Measurements from ENCODE around the gene XPNPEP2.
A peak's percentile ranks its signal among the peaks of the same experiment; 100 is the strongest.

XPNPEP2 gene

DNA sequence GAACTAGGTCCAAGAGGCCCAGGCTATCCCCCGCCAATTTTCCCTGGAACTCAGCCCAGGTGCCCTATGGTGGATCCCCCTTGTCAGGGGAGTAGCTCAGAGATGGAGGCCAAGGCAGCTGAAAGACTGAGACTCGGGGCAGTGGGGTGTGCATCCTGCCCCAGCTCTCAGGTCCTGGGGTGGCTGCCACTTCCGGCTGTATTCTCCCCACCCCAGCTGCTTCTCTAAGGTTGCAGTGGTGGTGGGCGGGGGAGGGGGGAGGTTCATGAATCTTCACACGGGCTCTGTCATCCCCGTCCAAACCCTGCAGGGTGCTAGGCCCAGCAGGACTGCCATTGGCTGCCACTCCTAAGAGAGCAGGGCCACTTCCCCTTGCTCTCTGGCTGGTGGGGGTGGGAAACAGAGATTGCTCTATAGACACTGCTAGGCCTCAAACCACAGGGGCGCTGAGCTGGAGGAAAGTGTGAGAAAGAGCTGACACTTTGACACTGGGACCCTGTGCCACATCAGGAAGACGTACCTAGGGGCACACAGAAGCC, 42.4 kb downstream of the XPNPEP2 start:
- peak; percentile 81 for DNase-seq

GRCh38 chrX:129781680-129782495, 43.1 kb downstream of the XPNPEP2 start:
- peak; percentile 59 for DNase-seq

DNA sequence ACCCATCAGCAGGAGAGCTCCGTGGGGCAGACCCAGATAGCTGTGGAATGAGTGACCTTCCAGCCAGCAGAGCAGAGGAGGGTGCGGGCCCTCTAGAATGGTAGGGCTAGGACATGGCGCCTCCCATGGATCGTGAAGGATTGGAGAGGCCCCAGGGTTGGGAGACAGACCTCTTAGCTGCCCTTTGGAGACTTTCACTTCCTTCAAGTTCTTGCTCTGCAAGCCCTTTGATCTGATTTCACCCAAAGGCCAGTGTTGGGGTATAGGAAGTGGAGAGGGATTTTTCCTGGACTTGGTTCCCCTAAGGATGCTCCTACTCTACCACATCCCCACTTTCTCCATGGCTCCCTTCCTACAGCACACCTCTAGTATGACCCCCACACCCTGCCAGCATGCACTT, 43.9 kb downstream of the XPNPEP2 start:
- no peak for DNase-seq

DNA sequence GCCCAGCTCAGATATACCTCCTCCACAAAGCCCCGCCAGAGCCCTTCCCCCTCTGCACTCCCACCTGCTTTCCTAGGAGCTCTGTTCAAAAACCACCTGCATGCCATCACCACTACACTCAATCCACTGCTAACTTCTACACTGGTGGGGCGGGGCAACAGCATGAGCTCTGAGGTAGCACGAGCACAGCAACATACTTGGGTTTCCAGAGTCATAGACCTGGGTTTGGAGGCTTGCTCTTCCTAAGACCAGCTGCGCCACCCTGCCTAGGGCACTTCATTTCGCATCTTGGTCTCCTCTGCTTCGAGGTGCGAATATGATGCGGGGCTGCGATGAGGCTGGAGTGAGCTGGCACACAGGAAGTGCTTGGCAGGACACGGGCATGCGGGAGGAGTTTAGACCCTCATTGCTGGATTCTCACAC, 44.5 kb downstream of the XPNPEP2 start:
- no peak for DNase-seq

DNA sequence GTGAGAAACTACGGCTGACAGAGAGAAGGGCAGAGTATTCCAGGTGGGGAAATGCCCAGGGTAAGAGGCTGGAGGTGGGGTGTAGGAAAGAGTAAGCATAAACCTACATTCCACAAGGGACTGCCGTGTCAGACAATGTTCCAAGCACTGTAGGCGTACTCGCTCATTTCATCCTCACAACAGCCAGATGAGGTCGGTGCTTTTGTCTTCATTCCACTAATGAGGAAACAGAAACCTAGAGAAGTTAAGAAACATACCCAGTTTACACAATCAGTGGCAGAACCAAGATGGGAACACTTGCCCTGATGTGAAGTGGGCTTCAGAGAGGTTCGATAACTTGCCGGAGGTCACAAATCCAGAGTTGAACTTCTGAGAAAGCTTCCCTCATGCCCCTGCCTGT, 45.6 kb downstream of the XPNPEP2 start:
- no peak for DNase-seq

DNA sequence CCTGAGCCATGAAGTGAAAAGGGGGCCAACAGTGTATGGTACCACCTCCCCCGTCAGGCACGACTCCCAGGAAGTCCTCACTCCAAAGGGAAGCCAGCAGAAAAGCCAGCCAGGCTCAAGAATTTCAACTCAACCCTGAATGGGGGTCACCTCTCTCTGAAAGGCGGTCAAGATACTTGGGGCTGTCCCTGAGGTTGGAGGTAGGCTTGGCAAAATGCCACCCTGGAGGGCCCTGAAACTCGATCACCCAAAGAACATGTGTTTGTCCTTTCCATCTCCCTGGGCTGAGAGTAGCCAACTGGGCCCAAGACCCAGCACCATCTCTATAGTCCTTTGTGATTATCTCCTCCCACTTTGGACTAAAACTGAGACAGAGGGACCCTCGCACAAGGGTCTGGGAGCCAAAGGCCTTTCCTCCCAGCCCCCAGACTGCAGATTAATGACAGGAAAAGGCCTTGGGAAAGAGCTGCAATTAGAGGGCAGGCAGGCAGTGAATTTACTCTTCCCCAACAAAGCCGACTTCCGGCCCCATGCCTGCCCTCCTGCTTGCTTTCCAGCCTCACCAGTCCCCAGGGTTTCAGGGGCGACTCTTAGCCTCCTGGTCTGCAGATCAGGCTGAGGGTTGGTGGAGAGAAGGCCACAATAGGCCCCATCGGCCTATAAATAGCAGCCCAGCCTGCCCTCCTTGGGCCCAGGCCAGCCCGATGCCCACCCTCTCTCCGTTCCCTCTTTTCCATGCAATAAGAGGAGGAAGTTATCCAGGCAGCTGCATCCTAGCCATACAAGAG, 46.6 kb downstream of the XPNPEP2 start:
- no peak for DNase-seq

DNA sequence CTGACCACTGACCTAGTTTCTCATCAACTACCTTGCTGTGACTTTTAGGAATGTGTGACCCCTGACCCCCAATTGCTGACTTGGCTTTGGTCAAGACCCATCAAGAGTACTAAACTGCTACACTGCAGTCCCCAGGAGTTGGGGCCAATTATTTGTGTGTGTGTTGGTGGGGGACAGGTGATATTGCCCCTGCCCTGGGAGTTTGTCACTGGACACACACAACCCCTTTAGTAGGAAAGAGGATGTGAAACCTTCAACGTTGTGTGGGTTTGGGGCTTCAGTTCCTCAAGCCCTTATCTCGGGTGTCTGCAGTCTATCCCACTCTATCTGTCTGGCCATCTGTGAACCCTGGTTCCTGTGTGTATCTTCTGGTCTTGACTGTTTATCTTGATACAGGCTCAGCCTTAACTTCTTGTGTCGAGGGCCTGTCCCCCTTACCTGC, 47.5 kb downstream of the XPNPEP2 start:
- no peak for DNase-seq

- no peak for DNase-seq
These were observed 48.7 kb downstream of the XPNPEP2 start for GRCh38 chrX:129787336-129788055.

DNA sequence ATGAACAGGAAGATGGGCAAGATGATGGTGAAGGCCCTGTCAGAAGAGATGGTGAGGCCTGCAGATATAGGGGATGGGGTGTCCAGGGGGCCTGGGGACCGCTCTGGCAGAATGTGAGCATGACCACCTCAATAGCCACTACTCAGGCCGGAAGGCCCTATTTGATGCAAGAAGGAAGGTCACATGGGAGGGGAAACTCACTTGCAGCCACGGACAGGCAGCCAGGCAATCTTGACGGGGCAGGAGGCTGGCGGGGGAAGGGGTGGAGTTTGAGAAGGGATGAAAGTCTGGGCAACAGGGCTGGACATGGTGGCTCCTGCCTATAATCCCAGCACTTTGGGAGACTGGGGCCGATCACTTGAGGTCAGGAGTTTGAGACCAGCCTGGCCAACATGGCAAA, 49.7 kb downstream of the XPNPEP2 start:
- DNase-seq = no peak

DNA sequence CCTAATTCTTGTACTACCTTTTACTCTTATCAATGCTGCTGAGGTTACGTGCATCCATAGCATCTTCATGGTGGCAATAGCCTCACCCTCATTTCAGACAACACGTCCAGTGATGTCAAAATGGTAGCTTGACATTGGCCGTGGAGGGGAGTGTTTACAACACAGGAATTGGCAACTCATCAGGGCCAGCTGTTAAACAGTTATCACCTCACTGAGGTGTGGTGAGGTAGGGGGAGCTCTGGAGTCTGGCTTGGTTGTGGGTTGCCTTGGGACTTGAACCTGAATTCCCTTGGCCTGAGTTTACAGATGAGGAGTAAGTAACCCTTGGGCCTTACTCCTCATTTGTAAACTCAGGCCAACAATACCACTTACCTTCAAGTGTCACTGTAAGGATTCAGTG, 51.4 kb downstream of the XPNPEP2 start:
- no peak for DNase-seq

- no peak for DNase-seq
These were observed 52.0 kb downstream of the XPNPEP2 start for GRCh38 chrX:129790808-129791207.

DNA sequence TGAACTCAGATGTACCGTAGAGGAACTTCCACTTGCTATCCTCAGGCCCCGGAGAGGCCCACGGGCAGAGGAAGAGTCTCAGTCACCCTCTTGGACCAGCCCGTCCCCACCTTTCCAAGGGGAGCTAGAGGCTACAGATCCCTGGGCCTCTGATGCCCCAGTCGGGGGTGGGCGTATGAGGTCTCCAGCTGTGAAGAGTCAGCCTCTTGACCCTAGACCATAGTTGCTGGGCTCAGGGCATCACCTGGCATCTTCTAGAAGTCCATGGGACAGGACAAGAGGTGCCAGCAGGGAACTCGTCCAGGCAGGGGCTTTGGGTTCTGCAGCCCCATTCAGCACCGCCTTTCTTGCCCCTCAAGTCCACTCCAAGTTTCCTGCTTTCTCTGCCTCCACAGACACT, 52.6 kb downstream of the XPNPEP2 start:
- no peak for DNase-seq

- no peak for DNase-seq
These were observed 53.3 kb downstream of the XPNPEP2 start for GRCh38 chrX:129791961-129792570.

DNA sequence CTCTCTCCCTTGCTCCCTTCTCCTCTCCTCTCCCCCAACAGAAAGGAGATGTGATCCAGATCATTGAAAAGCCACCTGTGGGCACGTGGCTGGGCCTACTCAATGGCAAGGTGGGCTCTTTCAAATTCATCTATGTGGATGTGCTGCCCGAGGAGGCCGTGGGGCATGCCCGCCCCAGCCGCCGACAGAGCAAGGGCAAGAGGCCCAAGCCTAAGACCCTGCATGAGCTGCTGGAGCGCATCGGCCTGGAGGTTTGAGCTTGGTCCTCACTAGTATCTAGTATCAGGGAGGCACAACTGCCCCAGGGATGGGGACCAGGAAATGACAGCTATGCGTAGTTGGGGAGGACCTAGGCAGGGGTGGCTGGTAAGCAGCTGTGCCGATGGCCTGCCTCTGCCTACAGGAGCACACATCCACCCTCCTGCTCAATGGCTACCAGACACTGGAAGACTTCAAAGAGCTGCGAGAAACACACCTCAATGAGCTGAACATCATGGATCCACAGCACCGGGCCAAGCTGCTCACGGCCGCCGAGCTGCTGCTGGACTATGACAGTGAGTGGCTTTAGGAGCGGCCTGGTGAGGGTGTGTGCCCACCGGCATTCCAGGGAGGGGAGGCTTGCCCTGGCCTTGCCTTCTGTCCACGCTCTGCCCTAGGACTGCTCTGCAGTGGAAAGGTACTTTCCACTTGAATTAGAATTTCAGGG, 54.0 kb downstream of the XPNPEP2 start:
- DNase-seq = no peak

DNA sequence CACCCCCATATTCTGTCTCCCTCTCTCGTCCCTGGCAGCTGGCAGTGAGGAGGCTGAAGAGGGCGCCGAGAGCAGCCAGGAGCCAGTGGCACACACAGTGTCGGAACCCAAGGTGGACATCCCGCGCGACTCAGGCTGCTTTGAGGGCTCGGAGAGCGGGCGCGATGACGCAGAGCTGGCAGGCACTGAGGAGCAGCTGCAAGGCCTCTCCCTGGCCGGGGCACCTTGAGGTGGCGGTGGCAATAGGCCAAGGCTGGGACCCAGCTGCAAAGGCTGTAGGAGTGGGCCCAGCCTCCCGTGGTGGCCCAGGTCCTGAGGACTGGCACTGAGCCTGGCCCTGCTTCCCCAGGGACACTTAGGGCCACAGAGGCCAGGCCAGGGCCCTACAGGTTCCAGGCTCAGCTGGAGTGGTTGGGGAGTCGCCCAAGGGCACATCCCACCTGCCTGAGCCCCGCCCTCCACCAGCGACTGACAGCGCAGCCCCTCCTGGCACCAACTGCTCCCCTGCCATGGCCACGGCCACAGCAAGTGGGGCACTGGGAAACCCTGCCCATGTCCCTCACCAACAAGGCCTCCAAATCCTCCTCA, 54.9 kb downstream of the XPNPEP2 start:
- DNase-seq = no peak

DNA sequence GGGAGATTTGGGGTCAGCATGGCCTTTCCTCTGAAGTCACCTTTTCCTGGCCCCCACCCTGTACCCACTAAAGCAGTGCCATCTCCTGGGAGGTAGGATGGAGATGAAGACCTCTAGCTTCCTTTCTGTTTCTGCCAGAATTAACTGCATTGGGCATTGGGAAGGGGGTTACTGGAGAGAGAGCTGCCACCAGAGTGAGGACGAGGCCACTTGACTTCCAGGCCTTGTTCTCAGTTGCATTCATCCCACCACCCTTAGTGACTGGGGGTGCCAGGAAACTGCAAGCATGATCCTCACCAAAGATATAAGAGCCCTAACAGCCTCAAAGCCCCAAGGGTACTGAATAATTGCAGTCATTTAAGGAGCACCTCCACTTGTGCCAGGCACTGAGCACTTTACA, 56.8 kb downstream of the XPNPEP2 start:
- DNase-seq = no peak

GRCh38 chrX:129797251-129797906, 58.6 kb downstream of the XPNPEP2 start:
- DNase-seq = no peak

DNA sequence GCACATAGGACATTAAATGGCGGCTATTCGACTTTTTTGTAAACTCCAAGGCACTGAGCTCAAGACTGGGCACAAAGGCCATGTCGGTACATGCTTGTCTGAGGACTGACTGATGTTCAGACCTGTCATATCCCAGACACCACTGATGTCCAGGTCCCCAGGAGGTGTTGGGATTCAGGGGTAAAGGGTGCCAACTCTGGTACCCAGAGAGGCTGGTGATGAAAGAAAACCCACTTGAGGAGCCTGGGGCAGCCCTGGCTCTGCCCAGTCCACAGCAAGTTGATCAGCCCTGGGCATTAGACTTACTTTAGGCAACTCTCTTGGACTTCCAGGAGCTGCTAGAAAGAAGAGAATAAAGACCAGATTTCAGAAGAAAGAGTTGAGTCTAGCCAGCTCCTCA, 59.7 kb downstream of the XPNPEP2 start:
- DNase-seq = no peak

DNA sequence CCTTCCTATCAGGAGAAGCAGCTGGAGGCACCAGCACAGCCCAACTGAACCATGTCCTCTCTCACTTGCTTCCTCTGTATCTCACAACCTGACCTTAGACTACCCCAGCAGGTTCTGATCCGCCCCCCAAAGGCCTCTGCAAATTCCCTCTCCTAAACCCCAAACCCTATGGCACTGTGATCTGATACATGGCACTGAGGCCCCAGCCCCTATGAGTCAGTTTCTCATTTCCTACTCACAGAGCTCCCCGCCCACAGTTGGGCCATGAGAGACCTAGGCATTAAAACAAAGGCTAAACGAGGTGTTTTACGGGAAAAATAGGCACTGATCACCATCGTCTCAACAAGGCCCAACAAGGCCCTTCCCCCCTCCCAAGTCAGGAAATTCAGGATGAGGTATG, 60.1 kb downstream of the XPNPEP2 start:
- peak; percentile 56 for DNase-seq

DNA sequence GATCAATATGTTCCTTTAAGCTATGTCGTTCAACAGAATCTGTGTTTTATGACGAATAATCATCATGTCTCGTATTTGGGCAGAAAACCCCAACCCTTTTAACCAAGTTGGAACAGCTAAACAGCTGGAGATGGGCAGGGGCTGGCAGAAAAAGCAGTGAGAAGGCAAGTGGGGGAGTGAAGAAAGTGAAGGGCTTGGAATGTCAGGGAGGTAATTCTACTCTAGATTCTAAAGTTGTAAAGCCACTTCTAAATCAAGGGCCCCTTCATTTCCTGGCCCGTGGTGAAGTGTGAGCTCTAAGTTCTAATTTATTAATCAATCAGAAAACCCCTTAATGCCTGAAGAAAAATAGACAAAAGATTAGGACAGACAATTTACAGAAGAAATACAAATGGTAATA, 61.4 kb downstream of the XPNPEP2 start:
- no peak for DNase-seq

GRCh38 chrX:129802863-129803262, 64.1 kb downstream of the XPNPEP2 start:
- no peak for DNase-seq
